ENCODE data around the gene EFCAB6. TPM values are rescaled to one million over a fixed set of nuclear protein-coding genes. Genes with fewer than 3 reads are reported as not detected.

EFCAB6 gene
- total and polyA plus RNA-seq, 10 of the 15 experiments (the other 5 are each of a cell fraction or from before 2014, with no cell fraction given) = 0.05 to 0.42 (median 0.19) TPM

GRCh38 chr22:43792905-43793304 lies 19.2 kb downstream of the EFCAB6 start (continued):
- TF ChIP-seq ASH2L (IDR thresholded peaks at IDR 0.05; ENCODE audit: borderline replicate concordance, low read depth) (no peak), RBBP5 (conservative IDR thresholded peaks at IDR 0.05) (no peak)

- Histone ChIP-seq H3K4me3 (no peak overlapping the region), H3K36me3 (ENCODE audit: control insufficient read depth in 2 of 2, insufficient read depth in 2 of 2, low read length in 1 of 2) (no peaks in the 10 kb centered on the region), H3K4me1 (ENCODE audit: control insufficient read depth, insufficient read depth, low read length) (no peaks in the 10 kb centered on the region), H3K79me2 (ENCODE audit: control insufficient read depth, insufficient read depth, low read length) (no peaks in the 10 kb centered on the region), H3K27me3 (replicated peaks in 1 of 2; ENCODE audit: control insufficient read depth in 2 of 2, insufficient read depth in 2 of 2, low read length in 1 of 2) (no peaks in the 10 kb centered on the region), H4K20me1 (ENCODE audit: control insufficient read depth, insufficient read depth) (no peaks in the 10 kb centered on the region), H3K9me3 (replicated peaks; ENCODE audit: control insufficient read depth, insufficient read depth, low read length) (no peaks in the 10 kb centered on the region), H2AFZ (ENCODE audit: control insufficient read depth, low read depth, low read length) (no peak overlapping the region), H3K9ac (ENCODE audit: control insufficient read depth, insufficient read depth, low read length) (no peak overlapping the region), H3K27ac (ENCODE audit: control insufficient read depth, insufficient read depth) (no peak overlapping the region), H3K4me2 (ENCODE audit: control insufficient read depth, insufficient read depth) (no peak overlapping the region)
- in situ Hi-C loops (cut with MboI) = no loop called here
- ChIA-PET SMC1A (ENCODE audit: uncharacterized antibody, unreplicated experiment) (interaction anchor here (1.5 kb wide), 1 partner anchor 15 kb away, joined by 3 read pairs; no protein-coding TSS in a partner anchor), RAD21 (ENCODE audit: unreplicated experiment) (no interaction called here), CTCF (no interaction called here), POLR2A (no interaction called here)
- WGBS (ENCODE audit: insufficient coverage, insufficient replicate concordance, low lambda C conversion rate, missing lambda C conversion rate) = 30% methylated on average over 7 of the region's 7 CpGs
- peak; percentile 72 for ATAC-seq
- peak; percentile 64 for FAIRE-seq
- no TSS peak for BruUV-seq (replicated peaks)
- DNase-seq (ENCODE audit: low read depth, low spot score) = no peak
- intact Hi-C loops (cut with micrococcal nuclease; ENCODE audit: unreplicated experiment) = no loop called here
- TF ChIP-seq BCL3 (IDR thresholded peaks at IDR 0.05; ENCODE audit: borderline replicate concordance, insufficient read depth, low read depth, low read length, poor library complexity, severe bottlenecking) = no peak
- TF ChIP-seq ZNF24 (IDR thresholded peaks at IDR 0.05) = 0 out of 2 replicates have a peak, but pooled peaks have one; percentile 7
- peak; percentile 40; the same call in 1 of the 2 replicates for TF ChIP-seq MTA2 (IDR thresholded peaks at IDR 0.05; ENCODE audit: low read depth)
- no peak for TF ChIP-seq ZNF274 (IDR thresholded peaks at IDR 0.05; ENCODE audit: insufficient read depth, insufficient read length)
- TF ChIP-seq ZNF687 (IDR thresholded peaks at IDR 0.05) = 0 out of 2 replicates have a peak, but pooled peaks have one; percentile 22
- peak; percentile 29; the same call in 1 of the 2 replicates for TF ChIP-seq IKZF1 (conservative IDR thresholded peaks at IDR 0.05)
- 0 out of 2 replicates have a peak, but pooled peaks have one; percentile 31 for TF ChIP-seq RELB (IDR thresholded peaks at IDR 0.05; ENCODE audit: low read depth)
Observed at GRCh38 chr22:43789452-43789851, 22.7 kb downstream of the EFCAB6 start.

Data from GM12878 (cell line).